Caco-2 (cell line): Measurements from ENCODE around the gene RALGAPB. TPM values are rescaled to one million over a fixed set of nuclear protein-coding genes. Genes with fewer than 3 reads are reported as not detected.
A peak's percentile ranks its signal among the peaks of the same experiment; 100 is the strongest.
"Not testable (repeated sequence)": the region's sequence is repeated elsewhere in the genome, so short reads cannot be mapped to it uniquely, and the experiment has no call there.

Experiments
- BruUV-seq: library from RNA; stranded (reverse); fragments of 400-500 nt; replicated peaks from 2 replicates; lab custom pipeline; 2021; lab: Mats Ljungman, UMichigan
- CTCF ChIA-PET: fragments of 300-600 bp; sonication (Branson Sonifier 250); formaldehyde crosslinking; loops from one replicate; lab custom pipeline; 2022; ENCODE audit warnings: antibody characterized with exemption; lab: Charles Lee
- POLR2A ChIA-PET: fragments of 300-600 bp; sonication (Branson Sonifier 250); formaldehyde crosslinking; loops from one replicate; lab custom pipeline; 2022; ENCODE audit warnings: antibody characterized with exemption; lab: Charles Lee
- DNase-seq, 2 experiments: peaks; one replicate each; pipeline versions ENCODE4 v3.0.0 to v3.0.0-alpha.2; 2020 to 2022
- H3K27me3 ChIP-seq: replicated peaks from 2 replicates; pipeline ENCODE4 v1.6.0; 2011; ENCODE audit warnings: low read length; ENCODE audit not compliant: control insufficient read depth, insufficient read depth
- H3K36me3 ChIP-seq: 2 replicates; pipeline ENCODE4 v1.5.1; 2011; ENCODE audit warnings: low read length; ENCODE audit not compliant: control insufficient read depth, insufficient read depth
- H3K4me1 ChIP-seq: fragments of 250-450 bp; sonication (Bioruptor Pico); 2 replicates; pipeline ENCODE4 v1.5.1; 2020; ENCODE audit warnings: mild to moderate bottlenecking
- H3K4me3 ChIP-seq: 2 replicates; pipeline ENCODE4 v1.5.1; 2011; ENCODE audit warnings: low read depth, mild to moderate bottlenecking, control low read depth, low read length
- H3K9me3 ChIP-seq: fragments of 250-450 bp; sonication (Bioruptor Pico); 2 replicates; pipeline ENCODE4 v1.5.1; 2020; ENCODE audit warnings: mild to moderate bottlenecking, moderate library complexity
- H3K27ac Mint-ChIP-seq: one replicate; pipeline ENCODE4 v1.8.0; 2022; ENCODE audit warnings: mixed read lengths; ENCODE audit not compliant: unreplicated experiment
- H3K27me3 Mint-ChIP-seq: one replicate; pipeline ENCODE4 v1.8.0; 2022; ENCODE audit warnings: mixed read lengths; ENCODE audit not compliant: insufficient read depth, unreplicated experiment
- H3K36me3 Mint-ChIP-seq: one replicate; pipeline ENCODE4 v1.8.0; 2022; ENCODE audit warnings: mild to moderate bottlenecking, mixed read lengths; ENCODE audit not compliant: insufficient read depth, unreplicated experiment
- H3K4me1 Mint-ChIP-seq: one replicate; pipeline ENCODE4 v1.8.0; 2022; ENCODE audit warnings: low read depth, mixed read lengths; ENCODE audit not compliant: unreplicated experiment
- H3K4me3 Mint-ChIP-seq: one replicate; pipeline ENCODE4 v1.8.0; 2022; ENCODE audit warnings: mild to moderate bottlenecking, moderate library complexity, mixed read lengths; ENCODE audit not compliant: unreplicated experiment
- H3K9me3 Mint-ChIP-seq: one replicate; pipeline ENCODE4 v1.8.0; 2022; ENCODE audit warnings: mixed read lengths; ENCODE audit not compliant: unreplicated experiment
- intact Hi-C: fragments of 100-400 bp; cut with micrococcal nuclease; formaldehyde crosslinking; loops from one replicate; pipeline ENCODE4 v1.10.0; 2022; ENCODE audit not compliant: unreplicated experiment
- total RNA-seq: library from RNA; stranded (reverse); gene quantifications from 2 replicates; pipeline ENCODE4 v1.2.3, GENCODE V29; 2022
- TF ChIP-seq, protein P1 (sequence below), 2 experiments: fragments of 200-600 bp in 1 of 2; IDR thresholded peaks; 1 replicate in 1 of 2; 2 replicates in 1 of 2; pipeline versions ENCODE4 v1.5.1 to v1.8.0; 2011 to 2022; ENCODE audit warnings: antibody characterized with exemption in 1 of 2, control low read depth in 1 of 2, inconsistent platforms in 1 of 2, low read depth in 1 of 2, low read length in 1 of 2, mild to moderate bottlenecking in 1 of 2, moderate library complexity in 1 of 2; ENCODE audit not compliant: insufficient read depth in 1 of 2, severe bottlenecking in 1 of 2, unreplicated experiment in 1 of 2

Gene RALGAPB
- total RNA-seq, 1 experiment from 2014 or later, result 69.1 TPM

DNA sequence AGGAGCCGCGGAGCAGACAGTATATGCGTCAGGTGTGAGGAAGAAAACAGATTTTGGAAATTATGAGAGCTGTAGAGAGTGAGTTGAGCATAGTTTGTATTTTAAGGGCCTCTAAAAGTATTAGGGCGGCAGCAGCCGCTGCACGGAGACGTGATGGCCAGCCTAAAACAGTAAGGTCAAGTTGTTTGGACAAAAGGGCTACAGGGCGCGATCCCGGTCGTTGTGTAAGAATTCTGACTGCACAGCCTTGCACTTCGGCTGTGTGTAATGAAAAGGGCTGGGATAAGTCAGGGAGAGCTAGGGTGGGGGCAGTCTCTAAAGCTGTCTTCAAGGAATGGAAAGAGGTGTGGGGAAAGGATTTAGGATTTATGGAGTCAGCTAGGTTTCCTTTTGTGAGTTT, 121.6 kb downstream of the RALGAPB start:
- peak in 1 of 2 experiments; percentile 19 for DNase-seq
- H3K4me1 Mint-ChIP-seq, BruUV-seq, H3K27me3 ChIP-seq, H3K9me3 ChIP-seq, H3K36me3 Mint-ChIP-seq, H3K27ac Mint-ChIP-seq, intact Hi-C loops, H3K9me3 Mint-ChIP-seq, H3K36me3 ChIP-seq, CTCF ChIA-PET, H3K4me3 Mint-ChIP-seq, POLR2A ChIA-PET, H3K4me3 ChIP-seq: not testable (repeated sequence)
- peaks cover 11% of the 10 kb centered on the region for H3K4me1 ChIP-seq
- H3K27me3 Mint-ChIP-seq, result peaks cover 16% of the 10 kb centered on the region

DNA sequence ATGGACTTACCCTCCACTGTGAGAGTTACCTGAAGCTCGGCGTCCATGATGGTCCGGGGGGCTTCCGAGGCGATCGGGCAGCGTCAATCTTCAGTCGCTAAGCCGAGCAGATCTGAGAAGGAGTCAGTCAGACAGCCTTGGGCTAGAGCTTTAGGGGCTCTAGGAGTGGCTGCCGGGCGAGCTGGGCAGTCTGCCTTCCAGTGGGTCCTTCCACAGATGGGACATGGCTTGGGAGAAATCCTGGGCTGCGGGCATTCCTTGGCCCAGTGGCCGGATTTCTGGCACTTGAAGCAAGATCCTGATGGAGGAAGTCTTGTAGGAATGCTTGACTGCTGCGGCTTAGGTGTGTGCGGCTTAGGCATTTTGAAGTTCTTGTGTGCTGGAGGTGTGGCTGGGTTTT, 123.2 kb downstream of the RALGAPB start:
- H3K4me1 ChIP-seq, result peaks cover 11% of the 10 kb centered on the region
- H3K4me3 Mint-ChIP-seq, H3K27ac Mint-ChIP-seq, H3K36me3 Mint-ChIP-seq, H3K4me1 Mint-ChIP-seq, intact Hi-C loops, H3K27me3 ChIP-seq, POLR2A ChIA-PET, BruUV-seq, H3K4me3 ChIP-seq, H3K36me3 ChIP-seq, H3K9me3 Mint-ChIP-seq, H3K9me3 ChIP-seq, CTCF ChIA-PET: not testable (repeated sequence)
- peaks cover 22% of the 10 kb centered on the region for H3K27me3 Mint-ChIP-seq
- peak in 1 of 2 experiments; percentile 34 for DNase-seq

DNA sequence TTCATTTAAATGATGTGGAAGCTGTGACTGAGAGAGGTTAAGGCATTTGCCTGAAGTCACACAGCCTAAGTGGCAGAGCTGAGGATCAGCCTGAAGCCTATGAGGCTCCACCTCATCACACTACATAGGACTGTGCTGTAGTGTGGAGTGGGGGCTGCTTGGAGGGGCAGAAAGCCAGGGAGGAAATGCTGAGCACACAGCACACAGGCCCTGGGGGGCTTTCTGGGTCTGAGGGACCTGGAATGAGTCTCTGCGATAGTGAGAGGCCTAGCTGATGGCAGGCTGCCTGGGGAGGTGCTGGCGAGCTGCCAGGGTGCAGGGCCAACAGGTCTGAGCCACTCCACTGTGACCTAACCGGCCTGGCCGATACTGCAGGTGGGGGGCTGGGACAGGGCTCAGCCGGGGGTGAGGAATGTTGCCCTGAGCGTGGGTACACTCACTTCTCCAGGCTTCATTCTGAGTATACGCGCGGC, 126.8 kb downstream of the RALGAPB start:
- H3K27ac Mint-ChIP-seq, result no peak overlapping the region
- ChIA-PET CTCF (no interaction called here), POLR2A (no interaction called here)
- H3K4me1 ChIP-seq, result 0 out of 2 replicates have a peak, but pooled peaks cover 8% of the 10 kb centered on the region
- no peak overlapping the region for H3K4me3 ChIP-seq
- DNase-seq, result no peak
- H3K36me3 ChIP-seq, result no peaks in the 10 kb centered on the region
- intact Hi-C loops, result no loop called here
- H3K27me3 ChIP-seq, result no peaks in the 10 kb centered on the region
- peaks cover 7% of the 10 kb centered on the region for H3K4me1 Mint-ChIP-seq
- H3K4me3 Mint-ChIP-seq, result no peak overlapping the region
- H3K27me3 Mint-ChIP-seq, result peaks cover 36% of the 10 kb centered on the region
- no peaks in the 10 kb centered on the region for H3K9me3 ChIP-seq
- TF ChIP-seq, protein P1, sequence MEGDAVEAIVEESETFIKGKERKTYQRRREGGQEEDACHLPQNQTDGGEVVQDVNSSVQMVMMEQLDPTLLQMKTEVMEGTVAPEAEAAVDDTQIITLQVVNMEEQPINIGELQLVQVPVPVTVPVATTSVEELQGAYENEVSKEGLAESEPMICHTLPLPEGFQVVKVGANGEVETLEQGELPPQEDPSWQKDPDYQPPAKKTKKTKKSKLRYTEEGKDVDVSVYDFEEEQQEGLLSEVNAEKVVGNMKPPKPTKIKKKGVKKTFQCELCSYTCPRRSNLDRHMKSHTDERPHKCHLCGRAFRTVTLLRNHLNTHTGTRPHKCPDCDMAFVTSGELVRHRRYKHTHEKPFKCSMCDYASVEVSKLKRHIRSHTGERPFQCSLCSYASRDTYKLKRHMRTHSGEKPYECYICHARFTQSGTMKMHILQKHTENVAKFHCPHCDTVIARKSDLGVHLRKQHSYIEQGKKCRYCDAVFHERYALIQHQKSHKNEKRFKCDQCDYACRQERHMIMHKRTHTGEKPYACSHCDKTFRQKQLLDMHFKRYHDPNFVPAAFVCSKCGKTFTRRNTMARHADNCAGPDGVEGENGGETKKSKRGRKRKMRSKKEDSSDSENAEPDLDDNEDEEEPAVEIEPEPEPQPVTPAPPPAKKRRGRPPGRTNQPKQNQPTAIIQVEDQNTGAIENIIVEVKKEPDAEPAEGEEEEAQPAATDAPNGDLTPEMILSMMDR (IDR thresholded peaks at IDR 0.05; ENCODE audit: insufficient read depth in 1 of 2, low read depth in 1 of 2, low read length in 1 of 2, severe bottlenecking in 1 of 2, unreplicated experiment in 1 of 2), result no peak
- no TSS peak for BruUV-seq
- no peaks in the 10 kb centered on the region for H3K9me3 Mint-ChIP-seq
- H3K36me3 Mint-ChIP-seq, result no peaks in the 10 kb centered on the region

DNA sequence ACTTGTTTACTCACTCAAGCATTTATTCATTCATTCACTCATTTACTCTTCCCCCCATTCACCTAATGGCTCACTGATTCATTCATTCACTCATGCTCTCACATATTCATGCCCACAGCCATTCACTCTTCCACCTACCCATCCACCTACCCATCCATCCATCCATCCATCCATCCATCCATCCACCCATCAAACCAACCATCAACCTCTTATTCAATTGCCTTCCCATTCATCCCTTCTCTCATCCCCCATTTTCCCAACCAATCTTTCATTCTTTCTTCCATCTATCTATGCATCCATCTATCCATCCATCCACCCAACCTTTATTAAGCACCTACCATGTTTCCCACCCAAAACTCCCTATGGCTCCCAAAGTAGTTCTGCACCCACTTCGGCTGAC, 127.4 kb downstream of the RALGAPB start:
- Histone ChIP-seq H3K4me3 (no peak overlapping the region), H3K9me3 (no peaks in the 10 kb centered on the region), H3K36me3 (no peaks in the 10 kb centered on the region), H3K27me3 (no peaks in the 10 kb centered on the region), H3K4me1 (0 out of 2 replicates have a peak, but pooled peaks cover 8% of the 10 kb centered on the region)
- BruUV-seq, result no TSS peak
- intact Hi-C loops, result no loop called here
- no peak for DNase-seq
- Mint-ChIP-seq H3K4me1 (peaks cover 7% of the 10 kb centered on the region), H3K36me3 (no peaks in the 10 kb centered on the region), H3K27ac (no peak overlapping the region), H3K27me3 (peaks cover 36% of the 10 kb centered on the region), H3K9me3 (no peaks in the 10 kb centered on the region), H3K4me3 (no peak overlapping the region)
- TF ChIP-seq, protein P1 (IDR thresholded peaks at IDR 0.05; ENCODE audit: insufficient read depth in 1 of 2, low read depth in 1 of 2, low read length in 1 of 2, severe bottlenecking in 1 of 2, unreplicated experiment in 1 of 2), result no peak
- POLR2A ChIA-PET, result no interaction called here
- CTCF ChIA-PET, result no interaction called here
